MM.1S (cell line): ENCODE results near the gene MED13L.

Source experiments
- EZH2phosphoT487 ChIP-seq: fragments of 300-600 bp; sonication (generic); IDR thresholded peaks from 2 replicates; pipeline ENCODE4 v1.6.1; 2018; ENCODE audit warnings: antibody characterized with exemption, low read length
- TF ChIP-seq, protein P1 (sequence below): fragments of 300-600 bp; sonication (generic); IDR thresholded peaks from 2 replicates; pipeline ENCODE4 v1.5.1; 2016; ENCODE audit warnings: antibody characterized with exemption, low read length, mixed read lengths

DNA sequence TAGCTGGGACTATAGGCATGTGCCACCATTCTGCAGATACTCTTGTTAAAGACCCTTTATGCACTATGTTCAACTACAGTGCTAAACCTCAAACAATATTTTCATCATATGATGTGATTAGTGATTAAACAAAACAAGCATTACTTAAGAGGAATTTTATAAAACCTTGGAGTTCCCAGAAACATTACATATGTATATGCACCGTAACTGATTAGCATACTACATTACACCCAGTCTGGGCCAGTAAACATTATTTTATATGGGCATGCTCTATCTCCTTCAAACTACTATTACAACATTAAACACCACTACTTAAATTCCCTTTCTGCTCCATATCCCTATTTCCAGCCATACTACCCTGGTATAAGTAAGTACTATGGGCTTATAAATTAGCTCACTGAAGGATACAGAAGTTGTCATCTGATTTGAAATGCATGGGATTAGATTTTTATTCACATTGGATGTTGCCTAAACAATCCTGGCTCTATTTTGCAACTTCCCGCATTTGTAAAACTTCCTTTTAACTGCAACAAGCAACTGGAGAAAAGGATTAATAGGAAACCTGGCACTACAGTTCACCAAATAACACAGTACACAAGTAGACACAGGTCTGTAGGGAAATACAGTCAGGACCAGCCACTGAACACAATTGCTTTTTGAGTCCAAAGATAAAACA, 205.8 kb downstream of the MED13L start:
- TF ChIP-seq, protein P1, sequence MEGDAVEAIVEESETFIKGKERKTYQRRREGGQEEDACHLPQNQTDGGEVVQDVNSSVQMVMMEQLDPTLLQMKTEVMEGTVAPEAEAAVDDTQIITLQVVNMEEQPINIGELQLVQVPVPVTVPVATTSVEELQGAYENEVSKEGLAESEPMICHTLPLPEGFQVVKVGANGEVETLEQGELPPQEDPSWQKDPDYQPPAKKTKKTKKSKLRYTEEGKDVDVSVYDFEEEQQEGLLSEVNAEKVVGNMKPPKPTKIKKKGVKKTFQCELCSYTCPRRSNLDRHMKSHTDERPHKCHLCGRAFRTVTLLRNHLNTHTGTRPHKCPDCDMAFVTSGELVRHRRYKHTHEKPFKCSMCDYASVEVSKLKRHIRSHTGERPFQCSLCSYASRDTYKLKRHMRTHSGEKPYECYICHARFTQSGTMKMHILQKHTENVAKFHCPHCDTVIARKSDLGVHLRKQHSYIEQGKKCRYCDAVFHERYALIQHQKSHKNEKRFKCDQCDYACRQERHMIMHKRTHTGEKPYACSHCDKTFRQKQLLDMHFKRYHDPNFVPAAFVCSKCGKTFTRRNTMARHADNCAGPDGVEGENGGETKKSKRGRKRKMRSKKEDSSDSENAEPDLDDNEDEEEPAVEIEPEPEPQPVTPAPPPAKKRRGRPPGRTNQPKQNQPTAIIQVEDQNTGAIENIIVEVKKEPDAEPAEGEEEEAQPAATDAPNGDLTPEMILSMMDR = no peak
- TF ChIP-seq EZH2phosphoT487 = no peak
